LNCaP clone FGC (cell line): ENCODE results near the gene TIMM50.

Experiments
- DNase-seq: peaks from one replicate; pipeline ENCODE4 v3.0.0-alpha.2; 2011; ENCODE audit warnings: low read depth
- H3K4me3 ChIP-seq: 2 replicates; pipeline ENCODE4 v1.5.1; 2011; ENCODE audit warnings: mild to moderate bottlenecking, low read depth, low read length, control low read depth
- TF ChIP-seq, protein P1 (sequence below): IDR thresholded peaks from 2 replicates; pipeline ENCODE4 v1.5.1; 2012; ENCODE audit warnings: mild to moderate bottlenecking; ENCODE audit not compliant: control insufficient read depth, insufficient read depth; ENCODE audit errors: extremely low read depth

Gene TIMM50

GRCh38 chr19:39501340-39501739 lies 20.7 kb downstream of the TIMM50 start:
- TF ChIP-seq, protein P1, sequence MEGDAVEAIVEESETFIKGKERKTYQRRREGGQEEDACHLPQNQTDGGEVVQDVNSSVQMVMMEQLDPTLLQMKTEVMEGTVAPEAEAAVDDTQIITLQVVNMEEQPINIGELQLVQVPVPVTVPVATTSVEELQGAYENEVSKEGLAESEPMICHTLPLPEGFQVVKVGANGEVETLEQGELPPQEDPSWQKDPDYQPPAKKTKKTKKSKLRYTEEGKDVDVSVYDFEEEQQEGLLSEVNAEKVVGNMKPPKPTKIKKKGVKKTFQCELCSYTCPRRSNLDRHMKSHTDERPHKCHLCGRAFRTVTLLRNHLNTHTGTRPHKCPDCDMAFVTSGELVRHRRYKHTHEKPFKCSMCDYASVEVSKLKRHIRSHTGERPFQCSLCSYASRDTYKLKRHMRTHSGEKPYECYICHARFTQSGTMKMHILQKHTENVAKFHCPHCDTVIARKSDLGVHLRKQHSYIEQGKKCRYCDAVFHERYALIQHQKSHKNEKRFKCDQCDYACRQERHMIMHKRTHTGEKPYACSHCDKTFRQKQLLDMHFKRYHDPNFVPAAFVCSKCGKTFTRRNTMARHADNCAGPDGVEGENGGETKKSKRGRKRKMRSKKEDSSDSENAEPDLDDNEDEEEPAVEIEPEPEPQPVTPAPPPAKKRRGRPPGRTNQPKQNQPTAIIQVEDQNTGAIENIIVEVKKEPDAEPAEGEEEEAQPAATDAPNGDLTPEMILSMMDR, result no peak
- no peak overlapping the region for H3K4me3 ChIP-seq

GRCh38 chr19:39502640-39503417 lies 22.2 kb downstream of the TIMM50 start:
- no peak overlapping the region for H3K4me3 ChIP-seq
- DNase-seq, result peak; percentile 34
- TF ChIP-seq, protein P1, result peak; percentile 91

More at GRCh38 chr19:39501340-39501739, 20.7 kb downstream of the TIMM50 start:
- no peak for DNase-seq

- H3K4me3 ChIP-seq, result peak overlapping the region; percentile 15; the same call in 1 of the 2 replicates
- TF ChIP-seq, protein P1, result no peak
- no peak for DNase-seq
Measured at GRCh38 chr19:39506598-39506943, 25.9 kb downstream of the TIMM50 start.

GRCh38 chr19:39506944-39507714 lies 26.5 kb downstream of the TIMM50 start:
- DNase-seq, result peak; percentile 35
- peak overlapping the region; percentile 61 for H3K4me3 ChIP-seq
- TF ChIP-seq, protein P1, result no peak

DNA sequence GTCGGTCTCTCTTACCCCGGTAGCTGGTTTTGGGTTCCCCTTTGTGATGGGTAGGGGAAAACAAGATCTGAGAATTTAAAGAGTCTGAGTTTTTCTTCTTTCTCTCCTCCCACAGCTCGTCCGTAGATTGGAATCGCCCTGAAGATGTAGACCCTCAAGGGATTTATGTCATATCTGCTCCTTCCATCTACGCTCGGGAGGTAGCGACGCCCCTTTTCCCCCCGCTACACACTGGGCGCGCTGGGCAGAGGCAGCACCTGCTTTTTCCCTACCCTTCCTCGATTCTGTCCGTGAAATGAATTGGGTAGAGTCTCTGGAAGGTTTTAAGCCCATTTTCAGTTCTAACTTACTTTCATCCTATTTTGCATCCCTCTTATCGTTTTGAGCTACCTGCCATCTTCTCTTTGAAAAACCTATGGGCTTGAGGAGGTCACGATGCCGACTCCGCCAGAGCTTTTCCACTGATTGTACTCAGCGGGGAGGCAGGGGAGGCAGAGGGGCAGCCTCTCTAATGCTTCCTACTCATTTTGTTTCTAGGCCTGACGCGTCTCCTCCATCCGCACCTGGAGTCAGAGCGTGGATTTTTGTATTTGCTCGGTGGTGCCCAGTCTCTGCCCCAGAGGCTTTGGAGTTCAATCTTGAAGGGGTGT lies 27.2 kb downstream of the TIMM50 start:
- TF ChIP-seq, protein P1, result no peak
- peak overlapping the region; percentile 61 for H3K4me3 ChIP-seq
- DNase-seq, result no peak

- no peak for DNase-seq
- no peak overlapping the region for H3K4me3 ChIP-seq
- TF ChIP-seq, protein P1, result no peak
Measured at GRCh38 chr19:39508629-39509028, 28.0 kb downstream of the TIMM50 start.
